Naive thymus-derived CD8-positive, alpha-beta T cell (primary cell): ENCODE measurements around the gene MTERF4. TPM values are rescaled to one million over a fixed set of nuclear protein-coding genes. Genes with fewer than 3 reads are reported as not detected.
A peak's percentile ranks its signal among the peaks of the same experiment; 100 is the strongest.
"Not testable (repeated sequence)": the region's sequence is repeated elsewhere in the genome, so short reads cannot be mapped to it uniquely, and the experiment has no call there.

Source experiments
- ATAC-seq, 2 donors: fragments of 150-1000 bp; cut with Tn5 transposase in 1 of 2; sonication (Bioruptor Pico), chemical (Tn5 transposase) in 1 of 2; 1 replicate in 1 of 2; 2 replicates in 1 of 2; pipeline ENCODE4 v1.10.0; 2021; ENCODE audit warnings: mild to moderate bottlenecking in 2 of 2, moderate library complexity in 2 of 2
- POLR2A ChIA-PET: fragments of 350-600 bp; sonication (Branson Sonifier 250); formaldehyde crosslinking; loops from one replicate; lab custom pipeline; 2021; ENCODE audit warnings: antibody characterized with exemption; lab: Charles Lee
- DNase-seq, 10 donors: peaks; one replicate each; pipeline versions ENCODE4 v3.0.0 to v3.0.0-alpha.2; 2020 to 2022
- H3K27ac Mint-ChIP-seq, 10 donors: one replicate each; pipeline ENCODE4 v1.8.0; 2020 to 2022; ENCODE audit warnings: mild to moderate bottlenecking in 10 of 10, mixed read lengths in 10 of 10, moderate library complexity in 4 of 10, inconsistent platforms in 1 of 10
- H3K27me3 Mint-ChIP-seq, 5 donors: one replicate each; pipeline ENCODE4 v1.8.0; 2021 to 2022; ENCODE audit warnings: mixed read lengths in 5 of 5
- H3K36me3 Mint-ChIP-seq, 3 donors: one replicate each; pipeline ENCODE4 v1.8.0; 2020 to 2022; ENCODE audit warnings: mixed read lengths in 3 of 3, mild to moderate bottlenecking in 2 of 3, inconsistent platforms in 1 of 3
- H3K4me1 Mint-ChIP-seq, 4 donors: one replicate each; pipeline ENCODE4 v1.8.0; 2021 to 2022; ENCODE audit warnings: mixed read lengths in 4 of 4
- H3K4me3 Mint-ChIP-seq, 10 donors: one replicate each; pipeline ENCODE4 v1.8.0; 2020 to 2022; ENCODE audit warnings: mild to moderate bottlenecking in 10 of 10, mixed read lengths in 10 of 10, moderate library complexity in 6 of 10, inconsistent platforms in 1 of 10
- H3K9me3 Mint-ChIP-seq, 9 donors: one replicate each; pipeline ENCODE4 v1.8.0; 2020 to 2022; ENCODE audit warnings: mixed read lengths in 9 of 9, mild to moderate bottlenecking in 3 of 9, inconsistent platforms in 1 of 9, moderate library complexity in 1 of 9
- polyA plus RNA-seq, 3 donors: library from polyadenylated mRNA; unstranded; fragments of 300-500 nt; fragmentation: Illumina TruSeq; gene quantifications; one replicate each; pipeline ENCODE4 v1.2.3, GENCODE V29; 2021
- total RNA-seq, 8 experiments: library from RNA in 2 of 8; stranded (reverse) in 2 of 8; gene quantifications; one replicate each; pipeline ENCODE4 v1.2.3 and lab custom pipeline; 2021 to 2026

The MTERF4 gene
- total and polyA plus RNA-seq, 5 experiments from 2014 or later, result 46.4 to 270 (median 82.1) TPM

DNA sequence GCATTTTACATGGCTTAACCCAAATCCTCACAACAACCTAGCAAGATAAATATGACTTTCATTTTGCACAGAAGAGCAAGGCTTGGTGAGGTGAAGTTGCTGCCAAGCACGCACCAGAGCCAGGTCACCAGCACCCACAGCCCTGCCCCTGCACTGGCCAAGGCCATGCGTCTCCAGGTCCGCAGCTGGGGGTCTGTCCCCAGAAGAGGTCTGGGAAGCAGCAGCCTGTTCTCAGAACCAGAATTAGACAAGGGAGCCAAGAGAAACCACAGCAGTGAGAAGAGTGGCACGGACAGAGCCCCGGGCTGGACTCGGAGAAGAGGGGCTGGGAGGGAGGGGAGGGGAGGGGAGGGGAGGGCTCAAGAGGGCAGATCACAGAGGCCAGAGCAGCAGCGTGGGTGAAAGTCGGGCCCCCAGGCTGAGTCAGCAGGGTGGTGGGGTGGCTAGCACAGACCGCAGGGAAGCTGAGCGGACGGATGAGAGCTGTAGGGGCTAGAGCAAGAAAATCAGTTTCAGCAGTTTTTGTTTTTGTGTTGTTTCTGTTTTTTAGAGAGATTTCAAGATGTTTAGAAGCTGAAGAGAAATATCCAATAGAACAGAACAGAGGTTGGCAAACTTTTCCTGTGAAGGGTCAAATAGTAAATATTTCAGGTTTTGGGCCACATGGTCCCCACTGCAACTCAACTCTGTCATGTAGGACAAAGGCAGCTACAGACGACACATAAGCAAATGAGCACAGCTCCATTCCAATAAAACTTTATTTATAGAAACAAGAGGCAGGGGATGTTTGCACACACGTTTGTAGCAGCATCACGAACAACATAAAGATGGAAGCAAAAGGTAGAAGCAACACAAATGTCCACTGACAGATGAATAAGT is 7.4 kb upstream of the MTERF4 start:
- ATAC-seq, result peak in 1 of 2 donors; percentile 27

DNA sequence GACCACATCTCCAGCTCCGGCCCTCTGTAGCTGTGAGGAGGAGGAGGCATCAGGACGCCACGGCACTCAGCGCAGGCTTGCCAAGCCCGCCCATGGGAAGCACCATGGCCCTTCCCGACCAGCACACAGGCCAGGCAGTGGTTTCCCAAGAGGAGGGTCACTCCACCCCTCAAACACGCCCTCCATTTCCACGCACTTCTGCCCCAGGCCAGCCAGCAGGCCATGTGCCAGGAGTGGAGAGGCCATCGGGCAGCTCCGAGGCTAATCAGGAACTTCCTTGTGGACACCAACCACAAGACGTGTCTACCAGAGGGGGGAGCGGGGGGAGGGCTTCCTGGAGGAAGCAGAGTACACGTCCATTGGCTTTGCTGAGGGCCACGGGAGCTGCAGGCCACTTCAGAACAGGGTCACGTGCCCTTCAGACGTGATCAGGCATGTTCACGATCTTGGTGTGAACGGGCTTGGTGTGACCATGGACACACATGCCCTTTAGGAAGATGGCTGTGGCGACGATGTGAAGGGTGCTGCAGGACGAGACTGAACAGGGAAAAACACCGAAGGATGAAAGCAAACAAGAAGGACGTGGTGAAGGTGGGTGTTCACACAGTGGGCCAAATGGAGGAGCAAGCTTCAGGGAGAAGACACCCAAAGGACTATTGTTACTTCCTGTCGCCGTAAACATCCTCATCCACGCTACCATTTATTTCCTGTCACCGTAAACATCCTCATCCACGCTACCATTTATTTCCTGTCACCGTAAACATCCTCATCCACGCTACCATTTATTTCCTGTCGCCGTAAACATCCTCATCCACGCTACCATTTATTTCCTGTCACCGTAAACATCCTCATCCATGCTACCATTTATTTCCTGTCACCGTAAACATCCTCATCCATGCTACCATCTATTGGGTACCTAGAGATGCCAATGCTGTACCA is 6.5 kb upstream of the MTERF4 start:
- Mint-ChIP-seq H3K4me1 (peaks cover 23 to 84% (median 66%) of the 10 kb centered on the region in 4 donors), H3K27ac (peak overlapping the region; percentile 92 to 99 (median 98)), H3K27me3 (no peaks in the 10 kb centered on the region), H3K4me3 (peak overlapping the region; percentile 81 to 99 (median 92)), H3K36me3 (peaks cover 0 to 32% (median 23%) of the 10 kb centered on the region in 3 donors), H3K9me3 (peaks cover 0 to 3% (median 0%) of the 10 kb centered on the region in 9 donors)
- ATAC-seq (peak; percentile 33 to 44), DNase-seq (peak in 8 of 10 donors; percentile 31 to 80 (median 64))
- POLR2A ChIA-PET, result interaction anchor here (0.5 to 17.2 kb wide), 15 partner anchors 9 to 595 kb away, joined by 3 to 473 read pairs (median 5); partner anchors contain the start of genes HDLBP, ING5, PASK and PPP1R7

More for the DNA sequence above, 7.4 kb upstream of the MTERF4 start:
- H3K9me3 Mint-ChIP-seq, result peaks cover 0 to 3% (median 0%) of the 10 kb centered on the region in 9 donors
- H3K4me3 Mint-ChIP-seq, result peak overlapping the region; percentile 85 to 99 (median 94)
- POLR2A ChIA-PET, result interaction anchor here (1.0 to 17.2 kb wide), 15 partner anchors 8 to 206 kb away, joined by 3 to 473 read pairs (median 6); partner anchors contain the start of genes HDLBP, MTERF4, PASK and PPP1R7
- peaks cover 0 to 33% (median 23%) of the 10 kb centered on the region in 3 donors for H3K36me3 Mint-ChIP-seq
- DNase-seq, result peak in 1 of 10 donors; percentile 68
- peaks cover 23 to 77% (median 63%) of the 10 kb centered on the region in 4 donors for H3K4me1 Mint-ChIP-seq
- peak overlapping the region; percentile 92 to 99 (median 98) for H3K27ac Mint-ChIP-seq
- H3K27me3 Mint-ChIP-seq, result no peaks in the 10 kb centered on the region

DNA sequence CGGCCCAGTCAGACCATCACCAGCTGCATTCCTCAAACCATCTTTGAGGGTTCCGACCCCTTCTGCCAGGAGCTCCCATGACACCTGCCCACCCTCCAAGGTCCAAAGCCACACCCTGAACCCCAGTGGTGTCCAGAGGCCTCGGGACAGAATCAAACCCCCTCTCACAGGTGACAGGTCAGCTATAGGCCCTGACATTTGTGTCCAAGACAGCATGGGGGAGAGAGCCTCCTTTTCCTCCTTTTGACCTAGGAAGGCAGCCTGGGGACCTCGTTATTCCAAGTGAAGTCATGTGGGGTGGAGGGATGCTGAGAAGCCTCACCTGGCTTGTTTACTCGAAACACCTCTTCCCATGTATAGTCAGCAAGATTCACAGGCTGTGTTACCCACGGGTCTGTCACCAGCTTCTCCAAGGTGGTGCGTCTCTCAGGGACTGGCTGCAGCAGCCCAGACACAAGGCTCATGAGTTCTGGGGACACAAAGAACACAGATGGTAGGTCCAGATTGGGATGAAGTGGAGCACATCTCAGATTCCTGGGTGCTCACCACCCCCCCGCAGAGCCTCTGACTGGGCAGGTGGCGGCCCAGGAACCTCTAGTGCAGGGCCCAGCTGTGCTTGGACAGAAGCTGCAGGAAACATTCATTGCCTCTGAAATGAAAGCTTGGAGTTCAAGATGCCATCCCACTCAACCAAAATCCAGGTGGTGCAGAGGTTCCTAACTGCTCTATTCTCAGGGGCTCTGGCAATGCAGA is 5.1 kb upstream of the MTERF4 start:
- DNase-seq (no peak), ATAC-seq (no peak)
- POLR2A ChIA-PET, result interaction anchor here (0.7 to 17.2 kb wide), 8 partner anchors 11 to 594 kb away, joined by 3 to 473 read pairs (median 4); partner anchors contain the start of genes ING5, PASK and PPP1R7
- Mint-ChIP-seq H3K9me3 (peaks cover 0 to 3% (median 0%) of the 10 kb centered on the region in 9 donors), H3K36me3 (peaks cover 0 to 32% (median 21%) of the 10 kb centered on the region in 3 donors), H3K27ac (peak overlapping the region; percentile 92 to 99 (median 98)), H3K27me3 (no peaks in the 10 kb centered on the region), H3K4me1 (peaks cover 25 to 82% (median 69%) of the 10 kb centered on the region in 4 donors), H3K4me3 (peak overlapping the region in 6 of 10 donors; percentile 22 to 99 (median 86))

DNA sequence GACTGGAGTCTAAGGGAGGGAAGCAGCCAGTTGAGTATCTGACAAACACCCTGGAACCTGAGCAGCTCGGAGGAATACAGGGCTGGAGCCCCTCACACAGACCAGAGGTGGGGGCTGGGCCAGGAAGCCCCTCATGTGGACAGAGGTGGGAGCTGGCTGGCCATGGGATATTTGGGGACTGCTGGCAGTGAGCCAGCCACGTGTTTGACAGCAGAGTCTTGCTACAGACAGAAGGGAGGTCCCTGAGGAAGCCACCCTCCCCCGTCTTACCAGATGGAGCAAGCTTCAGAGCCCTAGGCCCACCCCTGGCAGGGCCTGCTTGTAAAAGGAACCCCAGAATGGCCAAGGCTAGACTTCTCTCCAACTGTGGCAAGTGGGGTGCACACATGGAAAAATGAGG is 3.6 kb upstream of the MTERF4 start:
- Mint-ChIP-seq H3K36me3 (peaks cover 0 to 34% (median 12%) of the 10 kb centered on the region in 3 donors), H3K9me3 (peaks cover 0 to 3% (median 0%) of the 10 kb centered on the region in 9 donors), H3K4me1 (peaks cover 24 to 74% (median 68%) of the 10 kb centered on the region in 4 donors), H3K27me3 (no peaks in the 10 kb centered on the region), H3K4me3 (peak overlapping the region in 4 of 10 donors; percentile 26 to 51 (median 32)), H3K27ac (peak overlapping the region; percentile 85 to 99 (median 98))
- POLR2A ChIA-PET, result interaction anchor here (1.1 to 17.2 kb wide), 3 partner anchors 17 to 94 kb away, joined by 3 to 473 read pairs (median 85); partner anchors contain the start of genes PASK and PPP1R7
- ATAC-seq, result no peak
- DNase-seq, result no peak

DNA sequence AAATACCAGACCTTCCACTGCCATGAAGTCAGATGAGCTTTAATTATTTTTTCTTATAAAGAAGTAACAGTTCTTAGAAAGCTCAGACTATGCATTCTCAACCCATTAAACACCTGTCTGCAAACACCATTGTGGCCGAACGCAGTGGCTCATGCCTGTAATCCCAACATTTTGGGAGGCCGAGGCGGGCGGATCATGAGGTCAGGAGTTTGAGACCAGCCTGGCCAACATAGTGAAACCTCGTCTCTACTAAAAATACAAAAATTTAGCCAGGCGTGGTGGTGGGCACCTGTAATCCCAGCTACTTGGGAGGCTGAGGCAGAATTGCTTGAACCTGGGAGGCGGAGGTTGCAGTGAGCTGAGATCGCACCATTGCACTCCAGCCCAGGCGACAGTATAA is 2.5 kb upstream of the MTERF4 start:
- Mint-ChIP-seq H3K36me3 (peaks cover 0 to 40% (median 12%) of the 10 kb centered on the region in 3 donors), H3K4me1 (peaks cover 20 to 77% (median 68%) of the 10 kb centered on the region in 4 donors), H3K4me3 (peak overlapping the region in 2 of 10 donors; percentile 22 to 97), H3K27ac (peak overlapping the region in 8 of 10 donors; percentile 92 to 99 (median 99))
- not testable (repeated sequence) for H3K27me3 Mint-ChIP-seq, ATAC-seq, H3K9me3 Mint-ChIP-seq, DNase-seq
- POLR2A ChIA-PET, result interaction anchor here (0.7 to 17.2 kb wide), 8 partner anchors 7 to 538 kb away, joined by 3 to 473 read pairs (median 4); partner anchors contain the start of genes PASK and PPP1R7

DNA sequence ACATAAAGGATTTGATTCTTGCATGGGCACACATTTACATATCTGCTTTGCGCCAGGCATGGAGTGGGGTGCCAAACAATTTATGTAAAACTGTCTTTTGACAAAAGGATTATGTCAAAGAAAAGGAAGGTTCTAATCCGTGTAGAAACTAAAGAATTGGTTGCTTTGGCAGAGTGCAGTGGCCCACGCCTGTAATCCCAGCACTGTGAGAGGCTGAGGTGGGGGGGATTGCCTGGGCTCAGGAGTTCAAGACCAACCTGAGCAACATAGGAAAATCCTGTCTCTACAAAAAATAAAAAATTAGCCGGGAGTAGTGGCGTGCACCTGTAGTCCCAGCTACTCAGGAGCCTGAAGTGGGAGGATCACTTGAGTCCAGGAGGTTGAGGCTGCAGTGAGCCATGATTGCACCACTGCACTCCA is 1.1 kb upstream of the MTERF4 start:
- Mint-ChIP-seq H3K4me1 (peaks cover 17 to 78% (median 69%) of the 10 kb centered on the region in 4 donors), H3K27me3 (no peaks in the 10 kb centered on the region), H3K27ac (peak overlapping the region; percentile 92 to 99 (median 98)), H3K9me3 (peaks cover 0 to 2% (median 0%) of the 10 kb centered on the region in 9 donors), H3K4me3 (peak overlapping the region; percentile 94 to 99 (median 97)), H3K36me3 (peaks cover 0 to 48% (median 18%) of the 10 kb centered on the region in 3 donors)
- DNase-seq (no peak), ATAC-seq (no peak)
- POLR2A ChIA-PET, result interaction anchor here (0.7 to 17.2 kb wide), 9 partner anchors 9 to 122 kb away, joined by 3 to 473 read pairs (median 4); partner anchors contain the start of genes PASK and PPP1R7

DNA sequence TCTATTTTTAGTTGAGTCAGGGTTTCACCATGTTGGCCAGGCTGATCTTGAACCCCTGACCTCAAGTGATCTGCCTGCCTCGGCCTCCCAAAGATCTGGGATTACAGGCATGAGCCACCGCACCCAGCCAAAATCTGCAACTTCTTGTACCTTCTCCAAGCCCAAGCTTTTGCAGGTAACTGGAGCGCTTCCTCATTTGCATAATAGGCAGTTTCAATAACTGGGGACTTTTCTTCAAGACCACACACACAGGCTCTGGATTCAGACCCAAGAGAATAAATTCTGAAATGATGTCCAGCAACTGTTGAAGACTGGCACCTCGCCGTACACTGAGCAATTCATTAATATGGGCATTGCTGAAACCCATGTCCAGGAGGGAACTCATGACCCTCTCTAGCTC is 2.8 kb downstream of the MTERF4 start:
- DNase-seq (no peak), ATAC-seq (no peak)
- Mint-ChIP-seq H3K27me3 (no peaks in the 10 kb centered on the region), H3K4me3 (peak overlapping the region in 8 of 10 donors; percentile 12 to 99 (median 74)), H3K9me3 (no peaks in the 10 kb centered on the region), H3K36me3 (peaks cover 12 to 61% (median 38%) of the 10 kb centered on the region in 3 donors), H3K4me1 (peaks cover 36 to 88% (median 82%) of the 10 kb centered on the region in 4 donors), H3K27ac (peak overlapping the region; percentile 71 to 99 (median 88))
- POLR2A ChIA-PET, result interaction anchor here (1.0 to 17.2 kb wide), 5 partner anchors 9 to 89 kb away, joined by 3 to 473 read pairs (median 8); no protein-coding TSS in a partner anchor

DNA sequence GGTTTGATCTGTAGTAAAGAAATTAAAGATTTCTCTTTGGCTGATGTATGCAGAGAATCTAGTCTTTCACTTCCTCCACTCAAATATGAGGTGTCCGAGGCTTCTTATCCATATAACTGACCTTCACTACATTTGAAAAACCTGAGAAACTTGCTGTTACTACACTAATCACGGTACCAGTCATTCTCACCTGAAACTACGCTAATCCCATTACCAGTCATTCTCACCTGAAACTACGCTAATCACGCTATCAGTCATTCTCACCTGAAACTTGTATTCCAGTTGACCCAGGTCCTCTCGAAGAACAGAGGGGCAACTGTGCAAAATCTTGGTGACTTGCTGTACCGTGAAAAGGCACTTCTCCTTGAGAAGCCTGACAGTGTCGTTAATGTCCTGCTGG is 5.1 kb downstream of the MTERF4 start:
- peak overlapping the region; percentile 79 to 99 (median 94) for H3K27ac Mint-ChIP-seq
- ATAC-seq (no peak), DNase-seq (no peak)
- peaks cover 12 to 71% (median 46%) of the 10 kb centered on the region in 3 donors for H3K36me3 Mint-ChIP-seq
- POLR2A ChIA-PET, result interaction anchor here (1.2 to 19.4 kb wide), 3 partner anchors 10 to 114 kb away, joined by 3 to 473 read pairs (median 54); partner anchors contain the start of genes MTERF4, PASK and PPP1R7
- no peaks in the 10 kb centered on the region for H3K9me3 Mint-ChIP-seq
- H3K4me1 Mint-ChIP-seq, result peaks cover 33 to 79% (median 72%) of the 10 kb centered on the region in 4 donors
- no peaks in the 10 kb centered on the region for H3K27me3 Mint-ChIP-seq
- H3K4me3 Mint-ChIP-seq, result peak overlapping the region in 7 of 10 donors; percentile 30 to 97 (median 68)

DNA sequence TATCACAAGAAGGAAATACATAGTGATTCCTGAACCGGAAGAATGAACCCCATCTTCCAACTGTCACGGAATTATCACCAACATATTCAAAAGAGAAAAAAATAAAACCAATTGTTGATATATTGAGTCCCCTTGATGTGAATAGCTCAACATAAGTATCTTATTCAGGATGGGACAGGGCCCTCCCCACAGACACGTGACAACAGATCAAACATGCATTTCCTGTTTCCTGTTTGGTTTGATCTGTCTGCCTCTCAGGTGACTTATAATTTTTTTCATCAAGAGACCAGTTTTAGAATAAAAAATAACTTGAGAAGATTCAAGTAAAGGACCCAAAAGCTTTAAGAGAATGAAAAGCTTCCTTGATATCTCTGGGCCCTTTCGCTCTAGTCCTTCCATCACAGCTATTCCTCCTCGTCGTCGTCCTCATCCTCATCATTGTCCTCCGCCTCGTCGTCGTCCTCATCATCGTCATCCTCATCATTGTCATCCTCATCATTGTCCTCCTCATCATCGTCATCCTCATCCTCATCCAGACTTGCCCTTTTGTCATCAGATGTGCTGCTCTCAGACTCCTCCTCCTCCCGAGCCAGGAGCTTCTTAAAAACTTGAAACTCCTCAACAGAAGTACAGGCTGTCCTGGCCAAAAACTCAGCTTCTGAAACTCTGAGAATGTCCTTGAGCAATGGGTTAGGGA is 6.3 kb downstream of the MTERF4 start:
- peaks cover 33 to 86% (median 67%) of the 10 kb centered on the region in 4 donors for H3K4me1 Mint-ChIP-seq
- no peaks in the 10 kb centered on the region for H3K27me3 Mint-ChIP-seq
- H3K9me3 Mint-ChIP-seq, result no peaks in the 10 kb centered on the region
- H3K27ac Mint-ChIP-seq, result peak overlapping the region; percentile 79 to 99 (median 94)
- ATAC-seq (peak; percentile 95 to 100), DNase-seq (peak in 8 of 10 donors; percentile 58 to 83 (median 72))
- H3K36me3 Mint-ChIP-seq, result peaks cover 12 to 82% (median 46%) of the 10 kb centered on the region in 3 donors
- H3K4me3 Mint-ChIP-seq, result peak overlapping the region; percentile 62 to 89 (median 80)
- POLR2A ChIA-PET, result interaction anchor here (0.6 to 19.4 kb wide), 15 partner anchors 11 to 219 kb away, joined by 3 to 473 read pairs (median 4); partner anchors contain the start of genes HDLBP, MTERF4, PASK and PPP1R7
